MM.1S (cell line): Measurements from ENCODE around the gene SREBF1.

Source experiments
- DNase-seq: peaks from one replicate; pipeline ENCODE4 v3.0.0-alpha.2; 2015
- H2AFZ ChIP-seq: fragments of 300-600 bp; sonication (generic); 2 replicates; pipeline ENCODE4 v1.6.0; 2016; ENCODE audit warnings: antibody characterized with exemption, low read length
- H3F3A ChIP-seq: fragments of 300-600 bp; sonication (generic); 2 replicates; pipeline ENCODE4 v1.6.1; 2016; ENCODE audit warnings: mild to moderate bottlenecking, antibody characterized with exemption, low read length, moderate library complexity, mixed read lengths; ENCODE audit not compliant: insufficient read depth
- H3K27ac ChIP-seq: fragments of 300-600 bp; sonication (generic); 2 replicates; pipeline ENCODE4 v1.5.1; 2016; ENCODE audit warnings: mild to moderate bottlenecking, low read length
- H3K27me3 ChIP-seq: fragments of 300-600 bp; sonication (generic); replicated peaks from 2 replicates; pipeline ENCODE4 v1.6.0; 2016; ENCODE audit warnings: low read length; ENCODE audit not compliant: insufficient read depth
- H3K36me3 ChIP-seq: fragments of 300-600 bp; sonication (generic); replicated peaks from 2 replicates; pipeline ENCODE4 v1.6.1; 2016; ENCODE audit warnings: mild to moderate bottlenecking, low read length, mixed read lengths; ENCODE audit not compliant: insufficient read depth
- H3K4me1 ChIP-seq: fragments of 300-600 bp; sonication (generic); 2 replicates; pipeline ENCODE4 v1.6.1; 2016; ENCODE audit warnings: low read length, mixed read lengths
- H3K4me2 ChIP-seq: fragments of 300-600 bp; sonication (generic); 2 replicates; pipeline ENCODE4 v1.6.0; 2016; ENCODE audit warnings: low read depth, low read length
- H3K4me3 ChIP-seq: fragments of 300-600 bp; sonication (generic); 2 replicates; pipeline ENCODE4 v1.5.1; 2016; ENCODE audit warnings: low read length, mixed read lengths
- H3K79me2 ChIP-seq: fragments of 300-600 bp; sonication (generic); 2 replicates; pipeline ENCODE4 v1.6.1; 2016; ENCODE audit warnings: mixed run types, low read length, mixed read lengths
- H3K9ac ChIP-seq: fragments of 300-600 bp; sonication (generic); 2 replicates; pipeline ENCODE4 v1.6.1; 2016; ENCODE audit warnings: low read length, mixed read lengths
- H3K9me2 ChIP-seq: fragments of 300-600 bp; sonication (generic); replicated peaks from 2 replicates; pipeline ENCODE4 v1.6.1; 2016; ENCODE audit warnings: mild to moderate bottlenecking, low read length, mixed read lengths; ENCODE audit not compliant: insufficient read depth
- H3K9me3 ChIP-seq: fragments of 300-600 bp; sonication (generic); replicated peaks from 2 replicates; pipeline ENCODE4 v1.6.1; 2016; ENCODE audit warnings: mild to moderate bottlenecking, low read length, mixed read lengths; ENCODE audit not compliant: insufficient read depth
- H4K20me1 ChIP-seq: fragments of 300-600 bp; sonication (generic); 2 replicates; pipeline ENCODE4 v1.6.1; 2016; ENCODE audit warnings: mild to moderate bottlenecking, low read length, moderate library complexity, mixed read lengths; ENCODE audit not compliant: insufficient read depth
- EZH2 ChIP-seq: fragments of 300-600 bp; sonication (generic); optimal IDR thresholded peaks from 2 replicates; pipeline ENCODE3; 2017; ENCODE audit warnings: low read depth, mild to moderate bottlenecking, antibody characterized with exemption, low read length, mixed read lengths
- EZH2phosphoT487 ChIP-seq: fragments of 300-600 bp; sonication (generic); IDR thresholded peaks from 2 replicates; pipeline ENCODE4 v1.6.1; 2018; ENCODE audit warnings: antibody characterized with exemption, low read length
- TF ChIP-seq, protein P1 (sequence below): fragments of 300-600 bp; sonication (generic); IDR thresholded peaks from 2 replicates; pipeline ENCODE4 v1.5.1; 2016; ENCODE audit warnings: antibody characterized with exemption, low read length, mixed read lengths

SREBF1 gene

DNA sequence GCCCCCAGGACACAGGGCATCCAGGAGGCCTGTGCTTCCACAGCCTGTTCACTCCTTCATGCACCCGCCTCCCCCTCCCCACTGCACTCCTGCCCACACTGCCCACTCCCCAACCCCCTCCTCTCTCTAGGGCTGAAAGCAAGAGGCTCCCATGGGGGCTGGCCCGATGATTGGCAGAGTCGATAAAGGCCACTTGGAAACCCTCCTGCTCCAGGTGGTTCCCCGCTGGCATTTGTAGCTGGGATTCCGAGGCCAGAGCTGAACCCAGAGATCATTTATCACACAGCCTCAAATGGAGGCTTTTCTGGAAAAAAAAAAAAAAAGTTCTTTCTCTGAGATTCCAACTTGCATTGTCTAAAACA is 74.1 kb downstream of the SREBF1 start:
- no peaks in the 10 kb centered on the region for H3K4me1 ChIP-seq

More for the DNA sequence above, 74.1 kb downstream of the SREBF1 start:
- H3F3A ChIP-seq = no peaks in the 10 kb centered on the region
- no peak for TF ChIP-seq EZH2phosphoT487
- TF ChIP-seq EZH2 = no peak
- TF ChIP-seq, protein P1, sequence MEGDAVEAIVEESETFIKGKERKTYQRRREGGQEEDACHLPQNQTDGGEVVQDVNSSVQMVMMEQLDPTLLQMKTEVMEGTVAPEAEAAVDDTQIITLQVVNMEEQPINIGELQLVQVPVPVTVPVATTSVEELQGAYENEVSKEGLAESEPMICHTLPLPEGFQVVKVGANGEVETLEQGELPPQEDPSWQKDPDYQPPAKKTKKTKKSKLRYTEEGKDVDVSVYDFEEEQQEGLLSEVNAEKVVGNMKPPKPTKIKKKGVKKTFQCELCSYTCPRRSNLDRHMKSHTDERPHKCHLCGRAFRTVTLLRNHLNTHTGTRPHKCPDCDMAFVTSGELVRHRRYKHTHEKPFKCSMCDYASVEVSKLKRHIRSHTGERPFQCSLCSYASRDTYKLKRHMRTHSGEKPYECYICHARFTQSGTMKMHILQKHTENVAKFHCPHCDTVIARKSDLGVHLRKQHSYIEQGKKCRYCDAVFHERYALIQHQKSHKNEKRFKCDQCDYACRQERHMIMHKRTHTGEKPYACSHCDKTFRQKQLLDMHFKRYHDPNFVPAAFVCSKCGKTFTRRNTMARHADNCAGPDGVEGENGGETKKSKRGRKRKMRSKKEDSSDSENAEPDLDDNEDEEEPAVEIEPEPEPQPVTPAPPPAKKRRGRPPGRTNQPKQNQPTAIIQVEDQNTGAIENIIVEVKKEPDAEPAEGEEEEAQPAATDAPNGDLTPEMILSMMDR = no peak
- peaks cover 19% of the 10 kb centered on the region for H3K79me2 ChIP-seq
- H3K27me3 ChIP-seq = no peaks in the 10 kb centered on the region
- no peaks in the 10 kb centered on the region for H4K20me1 ChIP-seq
- no peak overlapping the region for H2AFZ ChIP-seq
- no peak overlapping the region for H3K9ac ChIP-seq
- no peak overlapping the region for H3K27ac ChIP-seq
- H3K4me2 ChIP-seq = no peak overlapping the region
- H3K36me3 ChIP-seq = no peaks in the 10 kb centered on the region
- no peak for DNase-seq
- H3K9me2 ChIP-seq = no peaks in the 10 kb centered on the region
- H3K4me3 ChIP-seq = no peak overlapping the region
- no peaks in the 10 kb centered on the region for H3K9me3 ChIP-seq
